ENCODE data around the gene NOP14. TPM values are rescaled to one million over a fixed set of nuclear protein-coding genes. Genes with fewer than 3 reads are reported as not detected.
"Not testable (repeated sequence)": the region's sequence is repeated elsewhere in the genome, so short reads cannot be mapped to it uniquely, and the experiment has no call there.

The NOP14 gene
- polyA plus RNA-seq, 6 donors from 2014 or later, result 0.73 to 17.7 (median 8.3) TPM

- H3K27me3 Mint-ChIP-seq, result peaks cover 0 to 7% (median 0%) of the 10 kb centered on the region in 3 donors
- H3K4me1 Mint-ChIP-seq, result peaks cover 0 to 7% (median 4%) of the 10 kb centered on the region in 3 donors
- no peak for ATAC-seq (ENCODE audit: low read depth in 2 of 2)
- peak overlapping the region in 1 of 8 donors; percentile 3 for H3K4me3 Mint-ChIP-seq
- peaks cover 0 to 16% (median 10%) of the 10 kb centered on the region in 7 donors for H3K9me3 Mint-ChIP-seq
- no peak for DNase-seq
- no peak overlapping the region for H3K27ac Mint-ChIP-seq
- H3K36me3 Mint-ChIP-seq, result no peaks in the 10 kb centered on the region
Measured at GRCh38 chr4:2977211-2978088, 14.2 kb upstream of the NOP14 start.

- Mint-ChIP-seq H3K9me3 (no peaks in the 10 kb centered on the region), H3K4me3 (no peak overlapping the region), H3K36me3 (no peaks in the 10 kb centered on the region), H3K27me3 (no peaks in the 10 kb centered on the region), H3K27ac (no peak overlapping the region), H3K4me1 (no peaks in the 10 kb centered on the region)
- no peak for DNase-seq
- ATAC-seq (ENCODE audit: low read depth in 2 of 2), result no peak
Measured at GRCh38 chr4:2971275-2971674, 8.1 kb upstream of the NOP14 start.

- no peaks in the 10 kb centered on the region for H3K36me3 Mint-ChIP-seq
- H3K9me3 Mint-ChIP-seq, result no peaks in the 10 kb centered on the region
- DNase-seq (no peak), ATAC-seq (ENCODE audit: low read depth in 2 of 2) (no peak)
- no peak overlapping the region for H3K27ac Mint-ChIP-seq
- no peaks in the 10 kb centered on the region for H3K27me3 Mint-ChIP-seq
- peaks cover 5 to 7% (median 6%) of the 10 kb centered on the region in 3 donors for H3K4me1 Mint-ChIP-seq
- H3K4me3 Mint-ChIP-seq, result peak overlapping the region in 1 of 8 donors; percentile 64
Measured at GRCh38 chr4:2968381-2968780, 5.2 kb upstream of the NOP14 start.

DNA sequence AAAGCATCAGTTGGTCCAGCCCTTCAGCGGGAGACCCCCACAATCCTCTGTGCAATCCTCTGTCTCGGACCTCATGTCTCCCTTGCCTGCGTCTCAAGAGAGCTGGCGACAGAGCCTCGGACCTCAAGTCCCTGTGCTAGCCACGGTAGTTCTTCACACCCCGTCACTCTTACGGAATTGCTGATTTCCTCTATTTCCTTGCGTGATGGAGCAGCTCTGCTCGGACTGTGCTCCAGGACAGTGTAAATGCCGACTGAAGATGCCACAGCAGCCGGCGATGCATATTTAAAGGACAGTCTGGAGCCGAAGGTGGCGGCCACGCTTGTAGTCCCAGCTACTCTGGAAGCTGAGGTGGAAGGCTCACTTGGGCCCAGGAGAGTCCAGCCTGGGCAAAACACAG lies 2.1 kb upstream of the NOP14 start:
- no peaks in the 10 kb centered on the region for H3K36me3 Mint-ChIP-seq
- DNase-seq (no peak), ATAC-seq (ENCODE audit: low read depth in 2 of 2) (no peak)
- H3K27me3 Mint-ChIP-seq, result no peaks in the 10 kb centered on the region
- H3K4me1 Mint-ChIP-seq, result peaks cover 19 to 28% (median 25%) of the 10 kb centered on the region in 3 donors
- no peaks in the 10 kb centered on the region for H3K9me3 Mint-ChIP-seq
- peak overlapping the region in 1 of 6 donors; percentile 59 for H3K27ac Mint-ChIP-seq
- H3K4me3 Mint-ChIP-seq, result peak overlapping the region in 7 of 8 donors; percentile 50 to 95 (median 61)

GRCh38 chr4:2964706-2965258 lies 1.6 kb upstream of the NOP14 start:
- Mint-ChIP-seq H3K4me3 (peak overlapping the region; percentile 79 to 96 (median 92)), H3K27ac (peak overlapping the region in 2 of 6 donors; percentile 2 to 79), H3K36me3 (no peaks in the 10 kb centered on the region), H3K9me3 (no peaks in the 10 kb centered on the region), H3K4me1 (peaks cover 20 to 29% (median 29%) of the 10 kb centered on the region in 3 donors), H3K27me3 (no peaks in the 10 kb centered on the region)
- ATAC-seq (ENCODE audit: low read depth in 2 of 2) (no peak), DNase-seq (no peak)

- DNase-seq, result peak; percentile 14
- Mint-ChIP-seq H3K27ac (peak overlapping the region in 5 of 6 donors; percentile 50 to 80 (median 70)), H3K27me3 (no peaks in the 10 kb centered on the region), H3K9me3 (no peaks in the 10 kb centered on the region), H3K36me3 (no peaks in the 10 kb centered on the region), H3K4me3 (peak overlapping the region; percentile 79 to 96 (median 92)), H3K4me1 (peaks cover 20 to 36% (median 29%) of the 10 kb centered on the region in 3 donors)
- ATAC-seq (ENCODE audit: low read depth in 2 of 2), result no peak
Measured at GRCh38 chr4:2963966-2964471, 813 bp upstream of the NOP14 start.

DNA sequence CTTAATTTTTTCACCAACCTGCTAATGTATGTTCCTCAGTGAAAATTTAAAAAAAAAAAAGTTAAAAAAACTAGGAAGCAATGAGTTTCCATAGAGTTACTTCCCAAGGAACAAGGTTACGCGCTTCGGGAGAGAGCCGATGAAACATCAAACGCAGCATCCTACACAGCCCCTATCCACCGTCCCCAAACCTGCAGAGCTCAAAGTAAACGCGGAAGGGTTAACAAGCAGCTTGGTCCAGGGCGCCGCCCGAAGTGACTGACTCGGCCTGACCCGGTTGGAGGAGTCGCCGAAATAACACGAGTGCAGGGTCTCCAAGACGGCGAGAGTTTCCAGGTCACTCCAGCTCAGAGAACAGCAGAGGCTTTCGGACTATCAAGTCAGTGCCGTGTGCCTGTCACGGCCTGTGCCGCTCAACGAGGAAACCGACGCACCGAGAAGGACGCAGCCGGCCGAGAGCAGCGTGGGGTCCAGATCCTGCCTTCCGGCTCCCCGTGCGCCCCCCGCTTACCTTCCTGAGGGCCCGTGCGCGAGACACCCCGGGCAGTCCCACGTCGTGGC lies 512 bp downstream of the NOP14 start:
- DNase-seq, result no peak
- H3K4me1 Mint-ChIP-seq, result peaks cover 27 to 38% (median 34%) of the 10 kb centered on the region in 3 donors
- peak overlapping the region; percentile 65 to 97 (median 92) for H3K27ac Mint-ChIP-seq
- no peaks in the 10 kb centered on the region for H3K9me3 Mint-ChIP-seq
- peak; percentile 20 to 23 for ATAC-seq (ENCODE audit: low read depth in 2 of 2)
- no peaks in the 10 kb centered on the region for H3K27me3 Mint-ChIP-seq
- peaks cover 2 to 4% of the 10 kb centered on the region in 2 donors for H3K36me3 Mint-ChIP-seq
- peak overlapping the region; percentile 79 to 96 (median 93) for H3K4me3 Mint-ChIP-seq

GRCh38 chr4:2961811-2962441 lies 1.3 kb downstream of the NOP14 start:
- Mint-ChIP-seq H3K36me3 (peaks cover 6 to 7% of the 10 kb centered on the region in 2 donors), H3K27me3 (no peaks in the 10 kb centered on the region)
- no peak for ATAC-seq (ENCODE audit: low read depth in 2 of 2)

DNA sequence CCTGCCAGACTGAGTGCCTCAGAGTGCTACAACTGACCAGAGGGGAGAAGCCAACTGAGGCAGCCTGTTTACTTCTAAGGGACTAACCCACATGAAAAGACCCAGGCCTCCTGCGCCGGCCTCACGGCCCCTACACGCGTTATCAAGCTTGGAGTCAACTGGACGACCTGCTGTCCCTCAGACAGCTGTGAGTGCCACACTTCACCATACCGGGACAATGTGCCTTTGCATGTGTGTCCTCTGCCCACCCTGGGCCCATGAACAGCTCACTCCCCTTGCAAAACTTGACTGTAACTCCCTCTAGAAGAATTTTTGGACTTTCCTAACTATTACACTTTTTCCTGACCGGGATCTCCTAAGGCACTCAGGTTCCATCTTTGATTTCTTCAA lies 1.8 kb downstream of the NOP14 start:
- DNase-seq, result no peak
- Mint-ChIP-seq H3K27ac (peak overlapping the region in 3 of 6 donors; percentile 70 to 97 (median 90)), H3K9me3 (no peaks in the 10 kb centered on the region), H3K27me3 (no peaks in the 10 kb centered on the region), H3K4me1 (peaks cover 33 to 38% (median 34%) of the 10 kb centered on the region in 3 donors), H3K36me3 (peaks cover 6 to 10% of the 10 kb centered on the region in 2 donors), H3K4me3 (peak overlapping the region; percentile 22 to 96 (median 92))
- no peak for ATAC-seq (ENCODE audit: low read depth in 2 of 2)

More at GRCh38 chr4:2961811-2962441, 1.3 kb downstream of the NOP14 start:
- peak overlapping the region; percentile 65 to 97 (median 92) for H3K27ac Mint-ChIP-seq
- H3K9me3 Mint-ChIP-seq, result no peaks in the 10 kb centered on the region
- DNase-seq, result peak; percentile 7
- peak overlapping the region; percentile 79 to 96 (median 93) for H3K4me3 Mint-ChIP-seq
- peaks cover 30 to 38% (median 34%) of the 10 kb centered on the region in 3 donors for H3K4me1 Mint-ChIP-seq

- peak overlapping the region in 1 of 8 donors; percentile 51 for H3K4me3 Mint-ChIP-seq
- not testable (repeated sequence) for H3K27me3 Mint-ChIP-seq
Measured at GRCh38 chr4:2960450-2960849, 2.8 kb downstream of the NOP14 start.

DNA sequence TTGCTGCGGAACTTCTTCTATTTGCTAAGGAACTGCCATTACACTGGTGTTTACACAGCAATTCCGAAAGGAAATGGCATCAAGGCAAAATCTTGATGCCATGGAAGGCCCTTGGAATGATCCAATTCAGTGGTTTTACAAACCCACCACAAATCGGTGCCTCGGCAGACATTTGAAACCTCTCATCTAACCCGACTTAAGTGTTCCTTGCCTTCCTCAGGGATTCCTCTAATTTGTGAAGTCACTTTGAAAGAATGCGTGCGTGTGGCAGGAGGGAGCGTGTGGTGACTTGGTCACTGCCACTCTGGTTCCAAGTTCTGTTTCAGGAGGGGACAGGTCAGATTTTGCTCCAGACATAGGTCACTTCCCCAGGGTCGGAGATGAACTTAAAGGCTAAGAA lies 4.8 kb downstream of the NOP14 start:
- H3K4me1 Mint-ChIP-seq, result peaks cover 27 to 36% (median 28%) of the 10 kb centered on the region in 3 donors
- DNase-seq (no peak), ATAC-seq (ENCODE audit: low read depth in 2 of 2) (no peak)
- peak overlapping the region in 1 of 8 donors; percentile 62 for H3K4me3 Mint-ChIP-seq
- H3K27ac Mint-ChIP-seq, result peak overlapping the region in 2 of 6 donors; percentile 41 to 62
- no peaks in the 10 kb centered on the region for H3K27me3 Mint-ChIP-seq
- peaks cover 6 to 13% of the 10 kb centered on the region in 2 donors for H3K36me3 Mint-ChIP-seq
- H3K9me3 Mint-ChIP-seq, result no peaks in the 10 kb centered on the region

More at GRCh38 chr4:2960450-2960849, 2.8 kb downstream of the NOP14 start:
- Mint-ChIP-seq H3K4me1 (peaks cover 33 to 38% (median 34%) of the 10 kb centered on the region in 3 donors), H3K36me3 (peaks cover 6 to 12% of the 10 kb centered on the region in 2 donors)
- not testable (repeated sequence) for H3K27ac Mint-ChIP-seq; DNase-seq; H3K9me3 Mint-ChIP-seq; ATAC-seq (ENCODE audit: low read depth in 2 of 2)

DNA sequence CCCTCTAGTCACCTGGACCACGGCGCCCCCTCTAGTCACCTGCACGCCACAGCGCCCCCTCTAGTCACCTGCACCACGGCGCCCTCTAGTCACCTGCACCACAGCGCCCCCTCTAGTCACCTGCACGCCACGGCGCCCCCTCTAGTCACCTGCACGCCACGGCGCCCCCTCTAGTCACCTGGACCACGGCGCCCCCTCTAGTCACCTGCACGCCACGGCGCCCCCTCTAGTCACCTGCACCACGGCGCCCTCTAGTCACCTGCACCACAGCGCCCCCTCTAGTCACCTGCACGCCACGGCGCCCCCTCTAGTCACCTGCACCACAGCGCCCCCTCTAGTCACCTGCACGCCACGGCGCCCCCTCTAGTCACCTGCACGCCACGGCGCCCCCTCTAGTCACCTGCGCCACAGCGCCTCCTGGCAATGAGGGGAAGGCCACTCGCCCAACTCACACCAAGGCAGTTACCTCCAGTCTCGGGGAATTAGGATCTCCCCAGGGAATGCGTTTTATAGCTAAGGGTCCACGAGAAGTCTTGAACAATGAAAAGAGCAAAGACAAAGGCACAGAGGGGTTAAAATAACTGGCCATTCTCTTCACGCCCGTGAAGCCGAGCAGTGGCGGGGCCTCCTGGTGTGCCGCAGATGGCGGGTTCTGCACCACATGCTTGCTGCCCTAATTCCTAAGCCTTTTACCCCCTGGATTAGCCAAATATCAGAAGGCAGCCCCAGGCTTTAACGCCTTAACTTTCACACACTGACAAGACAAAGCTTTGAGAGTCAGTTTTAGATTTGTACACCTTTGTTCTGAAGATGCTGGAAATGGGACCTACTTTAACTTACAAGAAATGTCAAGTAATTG lies 7.8 kb downstream of the NOP14 start:
- H3K27ac Mint-ChIP-seq, result peak overlapping the region in 3 of 6 donors; percentile 56 to 83 (median 81)
- H3K4me1 Mint-ChIP-seq, result peaks cover 10 to 15% (median 15%) of the 10 kb centered on the region in 3 donors
- not testable (repeated sequence) for H3K4me3 Mint-ChIP-seq; ATAC-seq (ENCODE audit: low read depth in 2 of 2); H3K27me3 Mint-ChIP-seq; DNase-seq; H3K9me3 Mint-ChIP-seq
- H3K36me3 Mint-ChIP-seq, result peaks cover 13 to 23% of the 10 kb centered on the region in 2 donors
